CD14-positive monocyte (primary cell): ENCODE measurements around the gene CANT1. TPM values are rescaled to one million over a fixed set of nuclear protein-coding genes. Genes with fewer than 3 reads are reported as not detected.

ENCODE experiments used
- DNase-seq, 3 donors: peaks; one replicate each; pipeline ENCODE4 v3.0.0-alpha.2; 2011 to 2022
- H2AFZ ChIP-seq: 2 replicates; pipeline ENCODE4 v1.6.0; 2012; ENCODE audit warnings: mild to moderate bottlenecking, low read depth, low read length, inconsistent platforms; ENCODE audit not compliant: insufficient read depth, poor library complexity, severe bottlenecking
- H3K27ac ChIP-seq, 2 donors: 1 replicate in 1 of 2; 2 replicates in 1 of 2; pipeline ENCODE4 v1.5.1; 2012 to 2013; ENCODE audit warnings: low read length in 2 of 2, control low read depth in 1 of 2, inconsistent platforms in 1 of 2, low read depth in 1 of 2, mild to moderate bottlenecking in 1 of 2
- H3K27me3 ChIP-seq, 2 donors: one replicate each; pipeline versions ENCODE4 v1.6.0 to v1.6.1; 2011 to 2013; ENCODE audit warnings: low read length in 2 of 2; ENCODE audit not compliant: control insufficient read depth in 2 of 2, insufficient read depth in 2 of 2
- H3K36me3 ChIP-seq, 2 donors: replicated peaks in 1 of 2; 1 replicate in 1 of 2; 2 replicates in 1 of 2; pipeline versions ENCODE4 v1.5.1 to v1.6.1; 2012 to 2013; ENCODE audit warnings: low read length in 2 of 2, control low read depth in 1 of 2, inconsistent platforms in 1 of 2, mild to moderate bottlenecking in 1 of 2; ENCODE audit not compliant: insufficient read depth in 2 of 2, control insufficient read depth in 1 of 2
- H3K4me1 ChIP-seq, 2 donors: 1 replicate in 1 of 2; 2 replicates in 1 of 2; pipeline versions ENCODE4 v1.5.1 to v1.6.1; 2012 to 2013; ENCODE audit warnings: low read length in 2 of 2, control low read depth in 1 of 2, inconsistent platforms in 1 of 2, mild to moderate bottlenecking in 1 of 2, moderate library complexity in 1 of 2; ENCODE audit not compliant: insufficient read depth in 2 of 2, control insufficient read depth in 1 of 2
- H3K4me2 ChIP-seq: replicated peaks from 2 replicates; pipeline ENCODE3; 2012; ENCODE audit warnings: low read length, moderate library complexity, mild to moderate bottlenecking; ENCODE audit not compliant: poor library complexity, severe bottlenecking; ENCODE audit errors: extremely low read depth
- H3K4me3 ChIP-seq, 3 experiments: fragments of 200-600 bp in 1 of 3; sonication (generic) in 1 of 3; replicated peaks in 1 of 3; 1 replicate in 2 of 3; 2 replicates in 1 of 3; pipeline ENCODE4 v1.5.1; 2011 to 2013; ENCODE audit warnings: low read length in 3 of 3, mild to moderate bottlenecking in 3 of 3, control low read depth in 2 of 3, low read depth in 2 of 3, inconsistent platforms in 1 of 3, moderate library complexity in 1 of 3
- H3K79me2 ChIP-seq: 2 replicates; pipeline ENCODE4 v1.6.0; 2012; ENCODE audit warnings: mild to moderate bottlenecking, control low read depth, inconsistent platforms, low read length, moderate library complexity; ENCODE audit not compliant: insufficient read depth
- H3K9ac ChIP-seq: 2 replicates; pipeline ENCODE4 v1.6.0; 2017; ENCODE audit warnings: low read length, mild to moderate bottlenecking; ENCODE audit not compliant: insufficient read depth, poor library complexity, severe bottlenecking
- H3K9me3 ChIP-seq, 2 donors: replicated peaks in 1 of 2; 1 replicate in 1 of 2; 2 replicates in 1 of 2; pipeline versions ENCODE4 v1.5.1 to v1.6.1; 2012 to 2013; ENCODE audit warnings: low read length in 2 of 2, control low read depth in 1 of 2; ENCODE audit not compliant: control insufficient read depth in 1 of 2, insufficient read depth in 1 of 2
- H4K20me1 ChIP-seq: 2 replicates; pipeline ENCODE4 v1.6.0; 2012; ENCODE audit warnings: mild to moderate bottlenecking, low read length, control low read depth, moderate library complexity; ENCODE audit not compliant: insufficient read depth
- H3K27ac Mint-ChIP-seq, 7 donors: one replicate each; pipeline ENCODE4 v1.8.0; 2020; ENCODE audit warnings: mild to moderate bottlenecking in 7 of 7, mixed read lengths in 7 of 7, moderate library complexity in 6 of 7, inconsistent platforms in 2 of 7
- H3K27me3 Mint-ChIP-seq, 3 donors: one replicate each; pipeline ENCODE4 v1.8.0; 2021 to 2022; ENCODE audit warnings: low read depth in 3 of 3, mild to moderate bottlenecking in 3 of 3, mixed read lengths in 3 of 3, moderate library complexity in 3 of 3, inconsistent platforms in 1 of 3
- H3K36me3 Mint-ChIP-seq, 2 donors: one replicate each; pipeline ENCODE4 v1.8.0; 2020; ENCODE audit warnings: mixed read lengths in 2 of 2, inconsistent platforms in 1 of 2, mild to moderate bottlenecking in 1 of 2
- H3K4me1 Mint-ChIP-seq: one replicate; pipeline ENCODE4 v1.8.0; 2020; ENCODE audit warnings: mild to moderate bottlenecking, mixed read lengths
- H3K4me3 Mint-ChIP-seq, 2 donors: one replicate each; pipeline ENCODE4 v1.8.0; 2020; ENCODE audit warnings: mild to moderate bottlenecking in 2 of 2, mixed read lengths in 2 of 2, moderate library complexity in 1 of 2
- H3K9me3 Mint-ChIP-seq, 7 donors: one replicate each; pipeline ENCODE4 v1.8.0; 2020 to 2022; ENCODE audit warnings: mixed read lengths in 7 of 7, mild to moderate bottlenecking in 6 of 7, moderate library complexity in 6 of 7, inconsistent platforms in 2 of 7
- WGBS: methylation state at CpG from one replicate; pipeline ENCODE4 v1.1.5; 2013; ENCODE audit warnings: missing lambda C conversion rate; ENCODE audit not compliant: insufficient coverage; 5-methylcytosine and 5-hydroxymethylcytosine counted together
- intact Hi-C, 2 donors: fragments of 100-400 bp; cut with micrococcal nuclease; formaldehyde crosslinking; loops; one replicate each; pipeline versions ENCODE4 v1.15.0 to v1.15.1; 2023
- polyA plus RNA-seq, 3 donors: library from polyadenylated mRNA; depleted of rRNA in 1 of 3; unstranded in 2 of 3; stranded (reverse) in 1 of 3; fragments of 300-500 nt in 2 of 3; fragments of >200 nt in 1 of 3; fragmentation: Illumina TruSeq in 2 of 3; gene quantifications; 1 replicate in 2 of 3; 2 replicates in 1 of 3; pipeline ENCODE4 v1.2.3, GENCODE V29; 2012 to 2021
- TF ChIP-seq, protein P1 (sequence below): fragments of 200-600 bp; IDR thresholded peaks from one replicate; pipeline ENCODE4 v1.8.0; 2022; ENCODE audit warnings: antibody characterized with exemption, mild to moderate bottlenecking

The CANT1 gene
- polyA plus RNA-seq, 3 donors = 10.6 to 16.6 (median 14.3) TPM

- Histone ChIP-seq H3K79me2 (no peaks in the 10 kb centered on the region), H3K4me3 (no peak overlapping the region), H3K4me1 (no peaks in the 10 kb centered on the region), H3K36me3 (no peaks in the 10 kb centered on the region), H3K27me3 (peaks cover 0 to 6% of the 10 kb centered on the region in 2 donors), H3K27ac (no peak overlapping the region), H2AFZ (no peak overlapping the region), H4K20me1 (no peaks in the 10 kb centered on the region), H3K4me2 (no peak overlapping the region), H3K9ac (no peak overlapping the region), H3K9me3 (no peaks in the 10 kb centered on the region)
- Mint-ChIP-seq H3K4me1 (peaks cover 5% of the 10 kb centered on the region), H3K9me3 (peaks cover 0 to 7% (median 0%) of the 10 kb centered on the region in 7 donors), H3K27me3 (peaks cover 9 to 46% (median 32%) of the 10 kb centered on the region in 3 donors), H3K4me3 (no peak overlapping the region), H3K27ac (peak overlapping the region in 1 of 7 donors; percentile 26), H3K36me3 (no peaks in the 10 kb centered on the region)
- TF ChIP-seq, protein P1, sequence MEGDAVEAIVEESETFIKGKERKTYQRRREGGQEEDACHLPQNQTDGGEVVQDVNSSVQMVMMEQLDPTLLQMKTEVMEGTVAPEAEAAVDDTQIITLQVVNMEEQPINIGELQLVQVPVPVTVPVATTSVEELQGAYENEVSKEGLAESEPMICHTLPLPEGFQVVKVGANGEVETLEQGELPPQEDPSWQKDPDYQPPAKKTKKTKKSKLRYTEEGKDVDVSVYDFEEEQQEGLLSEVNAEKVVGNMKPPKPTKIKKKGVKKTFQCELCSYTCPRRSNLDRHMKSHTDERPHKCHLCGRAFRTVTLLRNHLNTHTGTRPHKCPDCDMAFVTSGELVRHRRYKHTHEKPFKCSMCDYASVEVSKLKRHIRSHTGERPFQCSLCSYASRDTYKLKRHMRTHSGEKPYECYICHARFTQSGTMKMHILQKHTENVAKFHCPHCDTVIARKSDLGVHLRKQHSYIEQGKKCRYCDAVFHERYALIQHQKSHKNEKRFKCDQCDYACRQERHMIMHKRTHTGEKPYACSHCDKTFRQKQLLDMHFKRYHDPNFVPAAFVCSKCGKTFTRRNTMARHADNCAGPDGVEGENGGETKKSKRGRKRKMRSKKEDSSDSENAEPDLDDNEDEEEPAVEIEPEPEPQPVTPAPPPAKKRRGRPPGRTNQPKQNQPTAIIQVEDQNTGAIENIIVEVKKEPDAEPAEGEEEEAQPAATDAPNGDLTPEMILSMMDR = no peak
- no peak for DNase-seq
- WGBS = 95% methylated on average over 6 of the region's 10 CpGs
- intact Hi-C loops = no loop called here
Measured at GRCh38 chr17:79043191-79043930, 33.8 kb upstream of the CANT1 start.

- peak; percentile 29 to 75 (median 66) for DNase-seq
- H2AFZ ChIP-seq = no peak overlapping the region
- no peak overlapping the region for H3K4me3 ChIP-seq
- H3K9me3 Mint-ChIP-seq = peaks cover 0 to 7% (median 0%) of the 10 kb centered on the region in 7 donors
- no peak overlapping the region for H3K4me3 Mint-ChIP-seq
- peaks cover 12 to 50% (median 34%) of the 10 kb centered on the region in 3 donors for H3K27me3 Mint-ChIP-seq
- no peaks in the 10 kb centered on the region for H3K9me3 ChIP-seq
- no peak overlapping the region for H3K9ac ChIP-seq
- no peaks in the 10 kb centered on the region for H3K4me1 ChIP-seq
- 94% methylated on average over 7 of the region's 13 CpGs for WGBS
- H3K27ac Mint-ChIP-seq = no peak overlapping the region
- H4K20me1 ChIP-seq = no peaks in the 10 kb centered on the region
- no peak overlapping the region for H3K4me2 ChIP-seq
- no peaks in the 10 kb centered on the region for H3K36me3 ChIP-seq
- no peak overlapping the region for H3K27ac ChIP-seq
- peaks cover 8% of the 10 kb centered on the region for H3K4me1 Mint-ChIP-seq
- peaks cover 0 to 6% of the 10 kb centered on the region in 2 donors for H3K27me3 ChIP-seq
- no peaks in the 10 kb centered on the region for H3K36me3 Mint-ChIP-seq
- H3K79me2 ChIP-seq = no peaks in the 10 kb centered on the region
- intact Hi-C loops = no loop called here
- TF ChIP-seq, protein P1 = peak; percentile 97
Measured at GRCh38 chr17:79042421-79043190, 33.0 kb upstream of the CANT1 start.
